HUES64 (cell line): ENCODE results near the gene HIVEP3.

ENCODE experiments used
- H3K27ac ChIP-seq: 2 replicates; pipeline ENCODE4 v1.7.0; 2013; ENCODE audit warnings: low read depth, low read length, inconsistent platforms
- H3K27me3 ChIP-seq: 2 replicates; pipeline ENCODE4 v1.6.1; 2013; ENCODE audit warnings: mild to moderate bottlenecking, low read length; ENCODE audit not compliant: insufficient read depth
- H3K36me3 ChIP-seq: 2 replicates; pipeline ENCODE4 v1.6.1; 2013; ENCODE audit warnings: mild to moderate bottlenecking, low read length; ENCODE audit not compliant: insufficient read depth
- H3K4me1 ChIP-seq: 2 replicates; pipeline ENCODE4 v1.6.1; 2013; ENCODE audit warnings: mild to moderate bottlenecking, low read length, moderate library complexity; ENCODE audit not compliant: insufficient read depth
- H3K4me3 ChIP-seq: 2 replicates; pipeline ENCODE4 v1.5.1; 2013; ENCODE audit warnings: mild to moderate bottlenecking, low read length, moderate library complexity
- H3K9ac ChIP-seq: 2 replicates; pipeline ENCODE4 v1.6.1; 2013; ENCODE audit warnings: mild to moderate bottlenecking, low read depth, low read length
- H3K9me3 ChIP-seq: 2 replicates; pipeline ENCODE4 v1.6.1; 2013; ENCODE audit warnings: low read depth, low read length; ENCODE audit not compliant: insufficient read depth
- WGBS: fragments of 150-250, 120-280 bp; methylation state at CpG from one replicate; pipeline ENCODE4 v1.1.7; 2013; ENCODE audit warnings: missing lambda C conversion rate; 5-methylcytosine and 5-hydroxymethylcytosine counted together

The HIVEP3 gene

GRCh38 chr1:41536361-41536802 lies 382.3 kb downstream of the HIVEP3 start:
- Histone ChIP-seq H3K36me3 (no peaks in the 10 kb centered on the region), H3K9me3 (no peaks in the 10 kb centered on the region), H3K9ac (no peak overlapping the region), H3K27me3 (no peaks in the 10 kb centered on the region), H3K4me3 (no peak overlapping the region), H3K4me1 (no peaks in the 10 kb centered on the region), H3K27ac (no peak overlapping the region)
- WGBS = 91% methylated on average over 4 of the region's 4 CpGs

- no peaks in the 10 kb centered on the region for H3K9me3 ChIP-seq
- no peaks in the 10 kb centered on the region for H3K27me3 ChIP-seq
- H3K4me1 ChIP-seq = no peaks in the 10 kb centered on the region
- no peak overlapping the region for H3K9ac ChIP-seq
- H3K4me3 ChIP-seq = no peak overlapping the region
- no peak overlapping the region for H3K27ac ChIP-seq
- 90% methylated on average over 5 of the region's 5 CpGs for WGBS
- H3K36me3 ChIP-seq = no peaks in the 10 kb centered on the region
Measured at GRCh38 chr1:41535716-41536115, 383.0 kb downstream of the HIVEP3 start.

DNA sequence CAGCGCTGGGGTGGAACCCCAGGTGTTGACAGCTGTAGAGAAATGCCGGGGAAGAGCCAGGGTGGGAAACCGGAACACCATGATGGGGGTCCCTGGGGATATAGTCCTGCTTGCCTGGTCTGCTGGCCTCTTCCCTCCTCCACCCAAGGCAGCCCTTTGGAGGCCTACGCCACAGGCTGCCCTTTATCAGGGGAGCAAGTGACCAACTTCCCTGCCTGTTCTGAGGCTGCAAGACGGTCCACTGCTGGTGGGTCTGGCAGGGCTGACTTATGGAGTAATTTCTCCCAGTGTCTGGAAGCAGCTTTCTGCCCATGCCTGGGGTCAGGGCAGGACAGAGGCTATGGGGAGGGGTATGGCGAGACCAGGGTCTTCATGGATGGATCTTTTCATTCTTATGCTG lies 383.4 kb downstream of the HIVEP3 start:
- no peaks in the 10 kb centered on the region for H3K9me3 ChIP-seq
- H3K4me3 ChIP-seq = no peak overlapping the region
- H3K36me3 ChIP-seq = no peaks in the 10 kb centered on the region
- no peak overlapping the region for H3K27ac ChIP-seq
- H3K9ac ChIP-seq = no peak overlapping the region
- no peaks in the 10 kb centered on the region for H3K27me3 ChIP-seq
- H3K4me1 ChIP-seq = no peaks in the 10 kb centered on the region
- 96% methylated on average over 6 of the region's 6 CpGs for WGBS

DNA sequence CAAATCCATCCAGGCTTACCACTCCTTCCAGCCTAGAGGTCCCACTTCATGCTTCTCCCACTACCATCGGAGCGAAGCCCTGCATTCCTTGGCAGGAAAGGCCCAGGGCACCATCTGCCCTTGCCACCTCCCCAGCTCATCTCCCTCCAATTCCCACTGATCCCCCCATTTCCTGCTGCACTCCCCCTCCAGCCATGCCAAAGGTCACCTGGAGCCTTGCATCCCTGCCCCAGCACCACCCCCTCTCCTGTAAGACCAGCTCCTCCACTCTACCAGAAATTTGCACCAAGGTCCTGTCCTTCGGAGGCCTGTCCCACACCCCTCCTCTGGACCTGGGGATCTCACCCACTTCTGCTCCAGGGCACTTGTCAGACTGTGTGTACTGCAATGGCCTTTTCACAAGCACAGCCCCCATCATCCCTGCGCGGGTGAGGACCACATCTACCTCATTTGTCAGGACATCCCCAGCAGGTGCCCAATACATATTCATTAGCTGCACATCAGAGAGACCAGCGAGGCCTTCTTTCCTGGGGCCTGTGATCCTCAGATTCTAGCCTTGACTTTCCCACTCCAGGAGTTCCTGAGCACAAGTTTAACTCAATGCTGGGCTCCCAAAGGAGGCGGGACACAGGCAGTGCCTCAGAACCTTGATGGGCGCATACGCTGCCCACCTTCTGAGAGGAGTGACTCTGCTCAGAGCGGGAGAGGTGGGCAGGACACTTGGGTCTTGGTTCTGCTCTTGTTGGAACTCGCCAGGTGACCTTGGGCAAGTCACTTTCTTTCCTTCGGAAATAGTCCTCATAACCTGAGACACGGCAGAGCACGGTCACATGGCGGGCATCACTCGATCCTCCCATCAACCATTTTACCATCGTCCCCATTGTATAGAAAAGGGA lies 384.3 kb downstream of the HIVEP3 start:
- Histone ChIP-seq H3K27me3 (no peaks in the 10 kb centered on the region), H3K4me3 (no peak overlapping the region), H3K9me3 (no peaks in the 10 kb centered on the region), H3K4me1 (no peaks in the 10 kb centered on the region), H3K36me3 (no peaks in the 10 kb centered on the region), H3K9ac (no peak overlapping the region), H3K27ac (no peak overlapping the region)
- whole genome bisulfite sequencing = 89% methylated on average over 16 of the region's 17 CpGs

- H3K4me3 ChIP-seq = no peak overlapping the region
- H3K4me1 ChIP-seq = no peaks in the 10 kb centered on the region
- H3K27ac ChIP-seq = no peak overlapping the region
- H3K9ac ChIP-seq = no peak overlapping the region
- H3K9me3 ChIP-seq = no peaks in the 10 kb centered on the region
- H3K36me3 ChIP-seq = no peaks in the 10 kb centered on the region
- 92% methylated on average over 5 of the region's 5 CpGs for WGBS
- H3K27me3 ChIP-seq = no peaks in the 10 kb centered on the region
Measured at GRCh38 chr1:41533731-41534080, 385.0 kb downstream of the HIVEP3 start.

- H3K4me1 ChIP-seq = no peaks in the 10 kb centered on the region
- H3K9me3 ChIP-seq = no peaks in the 10 kb centered on the region
- no peaks in the 10 kb centered on the region for H3K27me3 ChIP-seq
- no peak overlapping the region for H3K4me3 ChIP-seq
- no peak overlapping the region for H3K9ac ChIP-seq
- H3K27ac ChIP-seq = no peak overlapping the region
- H3K36me3 ChIP-seq = no peaks in the 10 kb centered on the region
- WGBS = 89% methylated on average over 12 of the region's 12 CpGs
Measured at GRCh38 chr1:41533016-41533730, 385.5 kb downstream of the HIVEP3 start.

GRCh38 chr1:41532206-41532975 lies 386.3 kb downstream of the HIVEP3 start:
- Histone ChIP-seq H3K4me1 (no peaks in the 10 kb centered on the region), H3K27me3 (no peaks in the 10 kb centered on the region), H3K36me3 (no peaks in the 10 kb centered on the region), H3K4me3 (no peak overlapping the region), H3K27ac (no peak overlapping the region), H3K9ac (no peak overlapping the region), H3K9me3 (no peaks in the 10 kb centered on the region)
- WGBS = 90% methylated on average over 8 of the region's 8 CpGs

DNA sequence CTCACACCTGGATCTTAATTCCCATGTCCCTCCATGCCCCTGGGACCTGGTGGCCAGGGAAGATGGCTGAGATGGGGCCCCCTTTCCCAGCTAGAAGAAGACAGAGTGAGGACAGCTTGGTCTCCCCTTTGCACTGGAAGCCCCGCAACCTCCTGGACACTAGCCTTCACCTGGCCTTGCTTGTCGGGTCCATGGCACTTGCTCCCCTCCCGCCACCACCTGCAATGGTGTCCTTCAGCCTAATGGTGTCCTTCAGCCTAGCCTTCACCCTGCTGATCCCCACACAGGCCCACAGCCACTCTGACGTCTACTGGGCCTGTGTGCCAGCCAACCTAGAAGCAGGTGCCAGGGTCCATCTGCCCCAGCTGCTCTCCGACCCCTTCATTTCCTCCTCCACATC lies 388.3 kb downstream of the HIVEP3 start:
- H3K27ac ChIP-seq = no peak overlapping the region
- H3K36me3 ChIP-seq = no peaks in the 10 kb centered on the region
- no peak overlapping the region for H3K9ac ChIP-seq
- no peak overlapping the region for H3K4me3 ChIP-seq
- H3K9me3 ChIP-seq = no peaks in the 10 kb centered on the region
- WGBS = 94% methylated on average over 5 of the region's 5 CpGs
- H3K27me3 ChIP-seq = no peaks in the 10 kb centered on the region
- no peaks in the 10 kb centered on the region for H3K4me1 ChIP-seq

DNA sequence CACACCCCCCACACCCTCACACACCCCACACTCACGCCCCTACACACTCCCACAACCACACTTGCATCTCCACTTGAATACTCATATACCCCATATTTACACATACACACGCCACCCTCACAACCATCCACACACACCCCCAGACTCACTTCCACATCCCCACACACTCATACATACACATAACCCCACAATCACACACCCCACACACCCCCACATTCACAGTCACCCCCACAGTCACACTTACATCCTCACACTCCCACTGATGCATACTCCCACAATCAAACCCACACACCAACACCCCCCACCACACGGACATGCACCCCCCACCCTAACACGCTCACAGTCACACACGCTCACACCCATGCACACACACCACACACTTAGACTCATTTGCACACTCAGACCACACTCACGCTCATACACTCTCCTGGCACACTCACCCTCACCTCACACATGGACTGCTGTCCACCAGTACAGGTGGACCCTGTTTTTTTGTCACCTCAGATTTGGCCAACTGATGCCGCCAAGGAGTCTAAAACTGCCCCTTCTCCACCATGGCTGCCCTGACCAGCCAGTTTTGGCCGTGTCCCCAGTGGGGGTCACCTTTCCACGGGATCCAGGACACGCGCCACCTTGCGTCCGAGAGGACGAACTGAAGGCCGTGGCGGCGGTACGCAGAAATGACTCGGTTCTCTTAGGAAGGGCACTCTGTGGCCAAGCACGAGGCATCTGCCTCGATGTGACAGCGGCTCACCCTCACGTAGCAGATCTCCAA lies 388.9 kb downstream of the HIVEP3 start:
- no peaks in the 10 kb centered on the region for H3K4me1 ChIP-seq
- H3K9me3 ChIP-seq = no peaks in the 10 kb centered on the region
- no peak overlapping the region for H3K9ac ChIP-seq
- no peak overlapping the region for H3K27ac ChIP-seq
- no peaks in the 10 kb centered on the region for H3K36me3 ChIP-seq
- no peak overlapping the region for H3K4me3 ChIP-seq
- 92% methylated on average over 23 of the region's 23 CpGs for WGBS
- H3K27me3 ChIP-seq = no peaks in the 10 kb centered on the region

- H3K36me3 ChIP-seq = no peaks in the 10 kb centered on the region
- H3K9me3 ChIP-seq = no peaks in the 10 kb centered on the region
- no peak overlapping the region for H3K27ac ChIP-seq
- no peak overlapping the region for H3K9ac ChIP-seq
- no peaks in the 10 kb centered on the region for H3K27me3 ChIP-seq
- H3K4me3 ChIP-seq = no peak overlapping the region
- 77% methylated on average over 7 of the region's 7 CpGs for WGBS
- H3K4me1 ChIP-seq = no peaks in the 10 kb centered on the region
Measured at GRCh38 chr1:41528726-41529605, 389.8 kb downstream of the HIVEP3 start.
